Lung (tissue), 12 donors: Measurements from ENCODE around the gene DLG2. TPM values are rescaled to one million over a fixed set of nuclear protein-coding genes. Genes with fewer than 3 reads are reported as not detected.
"Not testable (repeated sequence)": the region's sequence is repeated elsewhere in the genome, so short reads cannot be mapped to it uniquely, and the experiment has no call there.

Experiments
- ATAC-seq: fragments of 200-7000 bp; cut with Tn5 transposase; one replicate; pipeline ENCODE4 v1.9.1; 2020; ENCODE audit warnings: moderate number of reproducible peaks; ENCODE audit not compliant: insufficient read depth, low FRiP score
- DNase-seq, 3 donors: peaks; one replicate each; pipeline ENCODE4 v3.0.0-alpha.2; 2013 to 2017
- H3K27ac ChIP-seq, 2 donors: one replicate each; pipeline ENCODE4 v1.5.1; 2013; ENCODE audit warnings: mild to moderate bottlenecking in 2 of 2, moderate library complexity in 2 of 2, control low read depth in 1 of 2, inconsistent platforms in 1 of 2, low read depth in 1 of 2, low read length in 1 of 2
- H3K27me3 ChIP-seq, 3 donors: one replicate each; pipeline ENCODE4 v1.5.1; 2013; ENCODE audit warnings: low read length in 2 of 3; ENCODE audit not compliant: control insufficient read depth in 3 of 3, insufficient read depth in 3 of 3
- H3K36me3 ChIP-seq, 4 donors: one replicate each; pipeline ENCODE4 v1.5.1; 2013; ENCODE audit warnings: low read length in 4 of 4, mild to moderate bottlenecking in 1 of 4, moderate library complexity in 1 of 4; ENCODE audit not compliant: control insufficient read depth in 4 of 4, insufficient read depth in 4 of 4
- H3K4me1 ChIP-seq, 5 donors: one replicate each; pipeline ENCODE4 v1.5.1; 2013; ENCODE audit warnings: low read length in 5 of 5, mild to moderate bottlenecking in 2 of 5, moderate library complexity in 1 of 5; ENCODE audit not compliant: control insufficient read depth in 5 of 5, insufficient read depth in 5 of 5
- H3K4me3 ChIP-seq: one replicate; pipeline ENCODE4 v1.5.1; 2013; ENCODE audit warnings: mild to moderate bottlenecking, control low read depth, moderate library complexity
- H3K9ac ChIP-seq, 2 donors: one replicate each; pipeline ENCODE4 v1.5.1; 2013; ENCODE audit warnings: low read length in 2 of 2, control low read depth in 1 of 2; ENCODE audit not compliant: insufficient read depth in 1 of 2
- H3K9me3 ChIP-seq, 4 donors: one replicate each; pipeline ENCODE4 v1.5.1; 2013; ENCODE audit warnings: low read length in 3 of 4, mild to moderate bottlenecking in 1 of 4, moderate library complexity in 1 of 4; ENCODE audit not compliant: control insufficient read depth in 4 of 4, insufficient read depth in 3 of 4
- CTCF ChIP-seq: IDR thresholded peaks from 2 replicates; pipeline ENCODE4 v1.5.1; 2012; ENCODE audit warnings: mild to moderate bottlenecking; ENCODE audit errors: control extremely low read depth, extremely low read depth
- WGBS, 2 donors: extraction: QIAGEN DNeasy Blood & Tissue Kit; methylation state at CpG; one replicate each; pipeline ENCODE4 v1.1.7; 2013; 5-methylcytosine and 5-hydroxymethylcytosine counted together
- polyA plus RNA-seq, 2 donors: library from polyadenylated mRNA; stranded (reverse); fragments of 200-250 nt; gene quantifications; one replicate each; pipeline ENCODE4 v1.2.1, GENCODE V29; 2013
- total RNA-seq, 2 donors: library from RNA; depleted of rRNA in 1 of 2; stranded (reverse); fragments of >200 nt in 1 of 2; gene quantifications; one replicate each; pipeline ENCODE4 v1.2.1, GENCODE V29; 2014 to 2021
- donor health status: control.
- donor health status: control.
- donor health status: Bipolar disorder and iron deficiency.
- donor health status: healthy.
- donor health status: DM: yes; HTN: yes; CAD: no.

The DLG2 gene
- total and polyA plus RNA-seq, 4 donors: 0.32 to 24.1 (median 5.4) TPM

GRCh38 chr11:84313830-84314359, 1313.2 kb downstream of the DLG2 start:
- no peaks in the 10 kb centered on the region for H3K36me3 ChIP-seq
- no peak overlapping the region for H3K4me3 ChIP-seq
- no peaks in the 10 kb centered on the region for H3K9me3 ChIP-seq
- TF ChIP-seq CTCF: no peak
- no peaks in the 10 kb centered on the region for H3K4me1 ChIP-seq
- H3K27me3 ChIP-seq: no peaks in the 10 kb centered on the region
- no peak for ATAC-seq
- no peak for DNase-seq
- H3K27ac ChIP-seq: peak overlapping the region in 1 of 2 donors; percentile 57
- H3K9ac ChIP-seq: no peak overlapping the region
- 78 to 89% methylated on average over 4 of the region's 4 CpGs for WGBS, 2 donors

- Histone ChIP-seq H3K36me3 (no peaks in the 10 kb centered on the region), H3K4me1 (no peaks in the 10 kb centered on the region), H3K4me3 (no peak overlapping the region), H3K27ac (no peak overlapping the region), H3K9ac (no peak overlapping the region), H3K27me3 (peaks cover 0 to 2% (median 0%) of the 10 kb centered on the region in 3 donors), H3K9me3 (no peaks in the 10 kb centered on the region)
- 50 to 54% methylated on average over 1 of the region's 1 CpG for WGBS, 2 donors
- no peak for TF ChIP-seq CTCF
- ATAC-seq (no peak), DNase-seq (no peak)
Observed at GRCh38 chr11:84310268-84310667, 1316.9 kb downstream of the DLG2 start.

- H3K4me3 ChIP-seq, H3K27me3 ChIP-seq, H3K9me3 ChIP-seq, DNase-seq, ATAC-seq, H3K27ac ChIP-seq, H3K4me1 ChIP-seq, H3K9ac ChIP-seq, H3K36me3 ChIP-seq: not testable (repeated sequence)
- 96 to 97% methylated on average over 32 to 33 of the region's 33 CpGs for WGBS, 2 donors
Observed at GRCh38 chr11:84308491-84308890, 1318.7 kb downstream of the DLG2 start.

GRCh38 chr11:84300092-84300491, 1327.1 kb downstream of the DLG2 start:
- DNase-seq: no peak
- H3K9ac ChIP-seq: no peak overlapping the region
- H3K27ac ChIP-seq: no peak overlapping the region
- no peak for ATAC-seq
- H3K9me3 ChIP-seq: peaks cover 0 to 4% (median 0%) of the 10 kb centered on the region in 4 donors
- H3K4me3 ChIP-seq: no peak overlapping the region
- no peaks in the 10 kb centered on the region for H3K36me3 ChIP-seq
- TF ChIP-seq CTCF: no peak
- H3K4me1 ChIP-seq: no peaks in the 10 kb centered on the region
- 71 to 76% methylated on average over 1 of the region's 1 CpG for WGBS, 2 donors
- H3K27me3 ChIP-seq: no peaks in the 10 kb centered on the region
